ENCODE data around the gene CEL.

CEL gene

GRCh38 chr9:133051966-133052539, 9.7 kb upstream of the CEL start:
- TF ChIP-seq CTCF (IDR thresholded peaks at IDR 0.05; ENCODE audit: borderline replicate concordance, insufficient read depth, low read depth, low read length), result no peak

GRCh38 chr9:133054194-133054890, 7.4 kb upstream of the CEL start:
- TF ChIP-seq CTCF (IDR thresholded peaks at IDR 0.05; ENCODE audit: borderline replicate concordance, insufficient read depth, low read depth, low read length), result no peak
- H3K4me3 ChIP-seq (ENCODE audit: low read depth, low read length), result no peak overlapping the region

More at GRCh38 chr9:133051966-133052539, 9.7 kb upstream of the CEL start:
- no peak overlapping the region for H3K4me3 ChIP-seq (ENCODE audit: low read depth, low read length)

GRCh38 chr9:133054966-133055365, 6.8 kb upstream of the CEL start:
- no peak for TF ChIP-seq CTCF (IDR thresholded peaks at IDR 0.05; ENCODE audit: borderline replicate concordance, insufficient read depth, low read depth, low read length)

GRCh38 chr9:133055788-133056420, 5.9 kb upstream of the CEL start:
- no peak for TF ChIP-seq CTCF (IDR thresholded peaks at IDR 0.05; ENCODE audit: borderline replicate concordance, insufficient read depth, low read depth, low read length)

More at GRCh38 chr9:133054966-133055365, 6.8 kb upstream of the CEL start:
- no peak overlapping the region for H3K4me3 ChIP-seq (ENCODE audit: low read depth, low read length)

DNA sequence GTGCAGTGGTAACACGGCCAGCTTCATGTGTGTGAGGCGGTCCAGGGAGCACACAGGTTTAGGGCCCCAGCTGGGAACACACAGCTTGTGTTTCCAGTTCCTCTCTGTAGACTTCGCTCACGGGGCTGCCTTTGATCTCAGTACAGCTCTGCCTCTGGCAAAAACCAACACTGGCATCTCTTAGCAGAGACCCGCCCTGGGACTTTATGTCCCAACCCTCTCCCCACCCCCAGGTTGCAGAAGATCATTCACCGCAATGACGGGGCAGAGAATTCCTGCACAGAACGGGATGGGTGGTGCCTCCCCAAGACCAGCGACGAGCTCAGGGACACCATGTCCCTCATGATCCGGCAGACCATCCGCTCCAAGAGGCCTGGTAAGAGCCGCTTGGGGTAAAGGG, 5.2 kb upstream of the CEL start:
- no peak for TF ChIP-seq CTCF (IDR thresholded peaks at IDR 0.05; ENCODE audit: borderline replicate concordance, insufficient read depth, low read depth, low read length)
- H3K4me3 ChIP-seq (ENCODE audit: low read depth, low read length), result no peak overlapping the region

More at GRCh38 chr9:133055788-133056420, 5.9 kb upstream of the CEL start:
- no peak overlapping the region for H3K4me3 ChIP-seq (ENCODE audit: low read depth, low read length)

- TF ChIP-seq CTCF (IDR thresholded peaks at IDR 0.05; ENCODE audit: borderline replicate concordance, insufficient read depth, low read depth, low read length), result no peak
- no peak overlapping the region for H3K4me3 ChIP-seq (ENCODE audit: low read depth, low read length)
Measured at GRCh38 chr9:133057006-133057405, 4.8 kb upstream of the CEL start.

All from GM12875 (cell line).